ENCODE data around the gene PHPT1. TPM values are rescaled to one million over a fixed set of nuclear protein-coding genes. Genes with fewer than 3 reads are reported as not detected.
A peak's percentile ranks its signal among the peaks of the same experiment; 100 is the strongest.

Gene PHPT1
- total RNA-seq, 1 donor from 2014 or later: 349 TPM

GRCh38 chr9:136821826-136822544 is 27.2 kb upstream of the PHPT1 start:
- Histone ChIP-seq H3K36me3 (peaks cover 41% of the 10 kb centered on the region), H3K4me1 (peaks cover 18% of the 10 kb centered on the region), H3K4me3 (peak overlapping the region; percentile 63), H3K27ac (replicated peaks) (peak overlapping the region; percentile 51), H3K27me3 (ENCODE audit: low read depth) (no peaks in the 10 kb centered on the region), H3K9me3 (replicated peaks) (no peaks in the 10 kb centered on the region)
- TF ChIP-seq, protein P1, sequence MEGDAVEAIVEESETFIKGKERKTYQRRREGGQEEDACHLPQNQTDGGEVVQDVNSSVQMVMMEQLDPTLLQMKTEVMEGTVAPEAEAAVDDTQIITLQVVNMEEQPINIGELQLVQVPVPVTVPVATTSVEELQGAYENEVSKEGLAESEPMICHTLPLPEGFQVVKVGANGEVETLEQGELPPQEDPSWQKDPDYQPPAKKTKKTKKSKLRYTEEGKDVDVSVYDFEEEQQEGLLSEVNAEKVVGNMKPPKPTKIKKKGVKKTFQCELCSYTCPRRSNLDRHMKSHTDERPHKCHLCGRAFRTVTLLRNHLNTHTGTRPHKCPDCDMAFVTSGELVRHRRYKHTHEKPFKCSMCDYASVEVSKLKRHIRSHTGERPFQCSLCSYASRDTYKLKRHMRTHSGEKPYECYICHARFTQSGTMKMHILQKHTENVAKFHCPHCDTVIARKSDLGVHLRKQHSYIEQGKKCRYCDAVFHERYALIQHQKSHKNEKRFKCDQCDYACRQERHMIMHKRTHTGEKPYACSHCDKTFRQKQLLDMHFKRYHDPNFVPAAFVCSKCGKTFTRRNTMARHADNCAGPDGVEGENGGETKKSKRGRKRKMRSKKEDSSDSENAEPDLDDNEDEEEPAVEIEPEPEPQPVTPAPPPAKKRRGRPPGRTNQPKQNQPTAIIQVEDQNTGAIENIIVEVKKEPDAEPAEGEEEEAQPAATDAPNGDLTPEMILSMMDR (IDR thresholded peaks at IDR 0.05; ENCODE audit: borderline replicate concordance): no peak
- DNase-seq: no peak
- intact Hi-C loops (cut with micrococcal nuclease): no loop called here

GRCh38 chr9:136823136-136824046 is 25.8 kb upstream of the PHPT1 start:
- H3K27me3 ChIP-seq (ENCODE audit: low read depth): no peaks in the 10 kb centered on the region
- peaks cover 45% of the 10 kb centered on the region for H3K36me3 ChIP-seq
- intact Hi-C loops (cut with micrococcal nuclease): no loop called here
- H3K9me3 ChIP-seq (replicated peaks): no peaks in the 10 kb centered on the region
- DNase-seq: no peak
- peaks cover 18% of the 10 kb centered on the region for H3K4me1 ChIP-seq
- TF ChIP-seq, protein P1 (IDR thresholded peaks at IDR 0.05; ENCODE audit: borderline replicate concordance): no peak
- H3K4me3 ChIP-seq: no peak overlapping the region
- H3K27ac ChIP-seq (replicated peaks): no peak overlapping the region

GRCh38 chr9:136824496-136825225 is 24.5 kb upstream of the PHPT1 start:
- no peaks in the 10 kb centered on the region for H3K27me3 ChIP-seq (ENCODE audit: low read depth)
- H3K4me1 ChIP-seq: peaks cover 18% of the 10 kb centered on the region
- DNase-seq: no peak
- no peak overlapping the region for H3K27ac ChIP-seq (replicated peaks)
- no peak overlapping the region for H3K4me3 ChIP-seq
- no peaks in the 10 kb centered on the region for H3K9me3 ChIP-seq (replicated peaks)
- intact Hi-C loops (cut with micrococcal nuclease): no loop called here
- TF ChIP-seq, protein P1 (IDR thresholded peaks at IDR 0.05; ENCODE audit: borderline replicate concordance): no peak
- H3K36me3 ChIP-seq: peaks cover 58% of the 10 kb centered on the region

DNA sequence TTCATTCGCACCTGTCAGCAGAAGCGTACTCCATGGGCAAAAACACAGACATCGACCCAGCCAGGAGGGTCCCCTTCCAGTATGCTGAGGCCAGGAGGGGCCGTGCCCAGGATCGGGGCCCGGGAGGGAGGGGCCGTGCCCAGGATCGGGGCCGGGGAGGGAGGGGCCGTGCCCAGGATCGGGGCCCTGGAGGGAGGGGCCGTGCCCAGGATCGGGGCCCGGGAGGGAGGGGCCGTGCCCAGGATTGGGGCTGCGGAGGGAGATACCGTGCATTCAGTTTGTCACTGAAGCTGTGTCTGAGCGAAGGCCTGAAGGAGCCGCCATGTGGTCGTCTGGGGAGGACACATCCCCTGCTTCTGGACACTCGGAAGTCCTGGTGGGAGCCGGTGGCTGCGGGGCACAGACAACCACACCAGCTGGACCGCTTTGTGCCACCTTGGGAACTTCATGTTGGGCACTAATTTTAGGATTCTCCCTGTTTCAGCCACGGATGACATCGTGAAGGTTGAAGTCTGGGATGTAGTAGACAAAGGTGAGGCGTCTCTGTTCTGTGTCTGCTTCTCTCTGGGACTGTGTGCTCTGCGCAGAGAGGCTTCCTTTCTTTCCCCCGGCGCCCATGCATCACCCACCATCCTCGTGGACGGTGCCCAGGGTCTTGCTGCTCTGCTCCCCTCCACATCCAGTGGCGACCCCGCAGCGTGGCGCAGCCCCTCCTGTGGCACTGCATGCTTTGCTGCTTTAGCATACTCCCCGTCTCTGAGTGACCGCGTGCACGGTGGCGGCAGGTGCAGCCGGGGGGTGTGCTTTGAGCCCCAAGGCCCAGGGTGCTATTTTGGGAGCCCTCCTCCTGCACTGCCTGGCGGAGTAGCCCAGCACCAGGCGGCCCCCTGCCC is 23.7 kb upstream of the PHPT1 start:
- H3K27ac ChIP-seq (replicated peaks): no peak overlapping the region
- H3K27me3 ChIP-seq (ENCODE audit: low read depth): no peaks in the 10 kb centered on the region
- no peak for DNase-seq
- TF ChIP-seq, protein P1 (IDR thresholded peaks at IDR 0.05; ENCODE audit: borderline replicate concordance): no peak
- peaks cover 67% of the 10 kb centered on the region for H3K36me3 ChIP-seq
- peaks cover 16% of the 10 kb centered on the region for H3K4me1 ChIP-seq
- H3K4me3 ChIP-seq: no peak overlapping the region
- H3K9me3 ChIP-seq (replicated peaks): no peaks in the 10 kb centered on the region
- intact Hi-C loops (cut with micrococcal nuclease): no loop called here

All from left ventricle myocardium inferior (tissue), 1 donor.